HepG2 (cell line): Measurements from ENCODE around the gene APBA1. TPM values are rescaled to one million over a fixed set of nuclear protein-coding genes. Genes with fewer than 3 reads are reported as not detected.

Experiments used
- ATAC-seq: fragments of 200-7000 bp; cut with Tn5 transposase; 3 replicates; pipeline ENCODE4 v1.9.1; 2020; ENCODE audit warnings: mild to moderate bottlenecking, moderate library complexity
- BruUV-seq: library from RNA; stranded (reverse); fragments of 400-500 nt; replicated peaks from 2 replicates; lab custom pipeline; 2021; lab: Mats Ljungman, UMichigan
- CTCF ChIA-PET: fragments of 300-600 bp; formaldehyde crosslinking; extraction: SDS; loops from one replicate; lab custom pipeline; 2021; ENCODE audit warnings: low total read pairs, inconsistent platforms, low intra/inter-chr PET ratio; lab: Yijun Ruan, JAX
- POLR2A ChIA-PET: fragments of 350-600 bp; sonication (Branson Sonifier 250); formaldehyde crosslinking; loops from one replicate; lab custom pipeline; 2020; ENCODE audit warnings: antibody characterized with exemption, inconsistent platforms; lab: Yijun Ruan, JAX
- DNase-seq: peaks from one replicate; pipeline ENCODE4 v3.0.0-alpha.2; 2015; ENCODE audit warnings: low spot score
- FAIRE-seq: peaks from 3 replicates; lab custom pipeline; 2011; peaks lifted over from hg19 to GRCh38; lab: Jason Lieb, UNC
- H2AFZ ChIP-seq: one replicate; pipeline ENCODE4 v1.6.1; 2011; ENCODE audit warnings: low read length, inconsistent platforms
- H3K27ac ChIP-seq: fragments of 300-600 bp; 3 replicates; pipeline ENCODE4 v1.8.0; 2011; ENCODE audit warnings: mixed run types, mild to moderate bottlenecking, mixed read lengths, low read length, inconsistent platforms; ENCODE audit not compliant: insufficient read depth; ENCODE audit errors: extremely low read length
- H3K27me3 ChIP-seq, 2 experiments: fragments of 200-600 bp in 1 of 2; 2 replicates in 1 of 2; 3 replicates in 1 of 2; pipeline versions ENCODE4 v1.6.0 to v1.8.0; 2011; ENCODE audit warnings: low read length in 2 of 2, mild to moderate bottlenecking in 2 of 2, moderate library complexity in 2 of 2, inconsistent platforms in 1 of 2; ENCODE audit not compliant: insufficient read depth in 2 of 2, control insufficient read depth in 1 of 2
- H3K36me3 ChIP-seq, 2 experiments: fragments of 200-600 bp in 1 of 2; replicated peaks in 1 of 2; 2 replicates in 1 of 2; 3 replicates in 1 of 2; pipeline versions ENCODE4 v1.5.1 to v1.8.0; 2011; ENCODE audit warnings: low read length in 2 of 2, inconsistent platforms in 1 of 2; ENCODE audit not compliant: insufficient read depth in 2 of 2, control insufficient read depth in 1 of 2
- H3K4me1 ChIP-seq: 2 replicates; pipeline ENCODE4 v1.5.1; 2012; ENCODE audit warnings: low read length, inconsistent platforms; ENCODE audit not compliant: insufficient read depth
- H3K4me2 ChIP-seq: 2 replicates; pipeline ENCODE4 v1.6.0; 2011; ENCODE audit warnings: low read depth, low read length, inconsistent platforms
- H3K4me3 ChIP-seq, 3 experiments: fragments of 200-600 bp in 1 of 3; sonication (generic), shearing (Covaris generic) in 1 of 3; replicated peaks in 1 of 3; 2 replicates each; pipeline ENCODE4 v1.5.1; 2011 to 2016; ENCODE audit warnings: low read length in 3 of 3, inconsistent platforms in 2 of 3, low read depth in 2 of 3, mild to moderate bottlenecking in 2 of 3, control low read depth in 1 of 3, mixed read lengths in 1 of 3; ENCODE audit not compliant: insufficient read depth in 1 of 3
- H3K79me2 ChIP-seq: one replicate; pipeline ENCODE4 v1.6.1; 2011; ENCODE audit warnings: low read length, inconsistent platforms; ENCODE audit not compliant: insufficient read depth
- H3K9ac ChIP-seq: 2 replicates; pipeline ENCODE4 v1.6.0; 2011; ENCODE audit warnings: mild to moderate bottlenecking, low read depth, low read length, inconsistent platforms; ENCODE audit not compliant: insufficient read depth
- H3K9me3 ChIP-seq: 2 replicates; pipeline ENCODE4 v1.5.1; 2012; ENCODE audit warnings: mild to moderate bottlenecking, low read length
- H4K20me1 ChIP-seq: 2 replicates; pipeline ENCODE4 v1.6.0; 2011; ENCODE audit warnings: inconsistent platforms, mild to moderate bottlenecking, low read length, moderate library complexity; ENCODE audit not compliant: insufficient read depth
- BRD4 ChIP-seq: sonication (generic); formaldehyde crosslinking; IDR thresholded peaks from 2 replicates; pipeline ENCODE4 v1.4.0; 2020; ENCODE audit warnings: missing genetic modification reagents
- JUNB ChIP-seq: sonication (generic); formaldehyde crosslinking; IDR thresholded peaks from 2 replicates; pipeline ENCODE4 v1.8.0; 2022; ENCODE audit warnings: missing genetic modification reagents, mild to moderate bottlenecking, borderline replicate concordance
- JUND ChIP-seq: sonication (generic); formaldehyde crosslinking; IDR thresholded peaks from 2 replicates; pipeline ENCODE4 v1.8.0; 2022; ENCODE audit warnings: mild to moderate bottlenecking, missing genetic modification reagents
- KDM6A ChIP-seq: IDR thresholded peaks from 2 replicates; pipeline ENCODE4 v1.6.1; 2016; ENCODE audit warnings: low read depth
- NCOA2 ChIP-seq: sonication (generic); formaldehyde crosslinking; IDR thresholded peaks from 2 replicates; pipeline ENCODE4 v1.8.0; 2022; ENCODE audit warnings: inconsistent platforms
- NFKB2 ChIP-seq: sonication (generic); formaldehyde crosslinking; IDR thresholded peaks from 2 replicates; pipeline ENCODE4 v1.4.0; 2020; ENCODE audit warnings: missing genetic modification reagents, borderline replicate concordance
- THYN1 ChIP-seq: sonication (generic); formaldehyde crosslinking; IDR thresholded peaks from 2 replicates; pipeline ENCODE4 v1.8.1; 2023; ENCODE audit warnings: low read depth, mild to moderate bottlenecking, moderate library complexity, missing genetic modification reagents, borderline replicate concordance
- ZNF564 ChIP-seq: sonication (generic); formaldehyde crosslinking; IDR thresholded peaks from 2 replicates; pipeline ENCODE4 v1.8.1; 2023; ENCODE audit warnings: mild to moderate bottlenecking, missing genetic modification reagents
- ZNF616 ChIP-seq: sonication (generic); formaldehyde crosslinking; IDR thresholded peaks from 2 replicates; pipeline ENCODE4 v1.5.0; 2020; ENCODE audit warnings: low read depth, mild to moderate bottlenecking, missing genetic modification reagents
- ZNF770 ChIP-seq: sonication (generic); formaldehyde crosslinking; IDR thresholded peaks from 2 replicates; pipeline ENCODE4 v1.5.0; 2020; ENCODE audit warnings: mild to moderate bottlenecking, missing genetic modification reagents
- WGBS: methylation state at CpG from one replicate; pipeline ENCODE4 v1.1.6; 2017; ENCODE audit warnings: low lambda C conversion rate; 5-methylcytosine and 5-hydroxymethylcytosine counted together
- in situ Hi-C: cut with HindIII; loops from 2 replicates; pipeline ENCODE4 v1.10.0; 2017; ENCODE audit warnings: low pct_unique_long_range_greater_than_20kb; ENCODE audit not compliant: extremely low pct_ligation_motif_present
- intact Hi-C: fragments of 100-400 bp; cut with micrococcal nuclease; formaldehyde crosslinking; loops from one replicate; pipeline ENCODE4 v1.10.0; 2022; ENCODE audit not compliant: unreplicated experiment
- polyA plus RNA-seq, 8 experiments: library from polyadenylated mRNA; depleted of rRNA in 3 of 8; stranded (reverse) in 7 of 8; unstranded in 1 of 8; fragments of >200 nt; fragmentation: Illumina TruSeq in 4 of 8; extraction: Trizol in 4 of 8; gene quantifications; 2 replicates each; pipeline versions ENCODE4 v1.2.1 to v1.2.3, GENCODE V29; 2011 to 2016; ENCODE audit warnings: low read depth in 4 of 8, missing spikeins in 1 of 8, mixed read lengths in 1 of 8; ENCODE audit not compliant: insufficient read depth in 1 of 8
- total RNA-seq, 5 experiments: library from RNA; depleted of rRNA; stranded (reverse); fragments of >200 nt; fragmentation: Illumina TruSeq; extraction: Trizol; gene quantifications; 2 replicates each; pipeline ENCODE4 v1.2.3, GENCODE V29; 2016; ENCODE audit warnings: low read depth in 1 of 5
- TF ChIP-seq, protein P1 (sequence below): sonication (generic); formaldehyde crosslinking; IDR thresholded peaks from 2 replicates; pipeline ENCODE4 v1.4.0; 2020; ENCODE audit warnings: missing genetic modification reagents, borderline replicate concordance

APBA1 gene
- total and polyA plus RNA-seq, 2 of the 13 experiments (the other 11 are each of a cell fraction or from before 2014, with no cell fraction given): 0.15 TPM; not detected in 1

GRCh38 chr9:69658987-69659675, 13.0 kb downstream of the APBA1 start:
- DNase-seq (no peak), ATAC-seq (no peak), FAIRE-seq (no peak)
- Histone ChIP-seq H3K27ac (no peak overlapping the region), H3K4me1 (no peaks in the 10 kb centered on the region), H3K9ac (no peak overlapping the region), H3K4me2 (no peak overlapping the region), H3K9me3 (no peaks in the 10 kb centered on the region), H3K27me3 (no peaks in the 10 kb centered on the region), H4K20me1 (no peaks in the 10 kb centered on the region), H3K36me3 (no peaks in the 10 kb centered on the region), H3K79me2 (no peaks in the 10 kb centered on the region), H2AFZ (no peak overlapping the region), H3K4me3 (no peak overlapping the region)
- no TSS peak for BruUV-seq
- TF ChIP-seq KDM6A: no peak
- no peak for TF ChIP-seq JUND (CRISPR knock-in tag)
- TF ChIP-seq, protein P1, sequence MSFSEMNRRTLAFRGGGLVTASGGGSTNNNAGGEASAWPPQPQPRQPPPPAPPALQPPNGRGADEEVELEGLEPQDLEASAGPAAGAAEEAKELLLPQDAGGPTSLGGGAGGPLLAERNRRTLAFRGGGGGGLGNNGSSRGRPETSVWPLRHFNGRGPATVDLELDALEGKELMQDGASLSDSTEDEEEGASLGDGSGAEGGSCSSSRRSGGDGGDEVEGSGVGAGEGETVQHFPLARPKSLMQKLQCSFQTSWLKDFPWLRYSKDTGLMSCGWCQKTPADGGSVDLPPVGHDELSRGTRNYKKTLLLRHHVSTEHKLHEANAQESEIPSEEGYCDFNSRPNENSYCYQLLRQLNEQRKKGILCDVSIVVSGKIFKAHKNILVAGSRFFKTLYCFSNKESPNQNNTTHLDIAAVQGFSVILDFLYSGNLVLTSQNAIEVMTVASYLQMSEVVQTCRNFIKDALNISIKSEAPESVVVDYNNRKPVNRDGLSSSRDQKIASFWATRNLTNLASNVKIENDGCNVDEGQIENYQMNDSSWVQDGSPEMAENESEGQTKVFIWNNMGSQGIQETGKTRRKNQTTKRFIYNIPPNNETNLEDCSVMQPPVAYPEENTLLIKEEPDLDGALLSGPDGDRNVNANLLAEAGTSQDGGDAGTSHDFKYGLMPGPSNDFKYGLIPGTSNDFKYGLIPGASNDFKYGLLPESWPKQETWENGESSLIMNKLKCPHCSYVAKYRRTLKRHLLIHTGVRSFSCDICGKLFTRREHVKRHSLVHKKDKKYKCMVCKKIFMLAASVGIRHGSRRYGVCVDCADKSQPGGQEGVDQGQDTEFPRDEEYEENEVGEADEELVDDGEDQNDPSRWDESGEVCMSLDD: no peak
- TF ChIP-seq BRD4: no peak
- no peak for TF ChIP-seq NCOA2
- no peak for TF ChIP-seq THYN1
- no peak for TF ChIP-seq ZNF564 (CRISPR knock-in tag)
- no peak for TF ChIP-seq NFKB2
- TF ChIP-seq JUNB (CRISPR knock-in tag): no peak
- no peak for TF ChIP-seq ZNF770
- no peak for TF ChIP-seq ZNF616 (CRISPR knock-in tag)
- in situ Hi-C loops: no loop called here
- intact Hi-C loops: loop anchor here (10.0 kb wide), 1 partner anchor 234 kb away; no protein-coding TSS in a partner anchor
- WGBS: 0% methylated on average over 3 of the region's 3 CpGs
- ChIA-PET CTCF (no interaction called here), POLR2A (no interaction called here)
